Endothelial cell of umbilical vein (primary cell): Measurements from ENCODE around the gene TCF25.
"Not testable (repeated sequence)": the region's sequence is repeated elsewhere in the genome, so short reads cannot be mapped to it uniquely, and the experiment has no call there.

Experiments
- EZH2 ChIP-seq: IDR thresholded peaks from 2 replicates; pipeline ENCODE4 v1.6.1; 2012; ENCODE audit warnings: borderline replicate concordance, low read depth, mild to moderate bottlenecking, moderate library complexity, low read length, inconsistent platforms; ENCODE audit not compliant: severe bottlenecking
- FOS ChIP-seq: IDR thresholded peaks from 2 replicates; pipeline ENCODE4 v1.6.1; 2011; ENCODE audit warnings: mild to moderate bottlenecking, low read length, moderate library complexity, borderline replicate concordance; ENCODE audit not compliant: insufficient read depth
- POLR2AphosphoS5 ChIP-seq: IDR thresholded peaks from 2 replicates; pipeline ENCODE4 v1.6.1; 2012; ENCODE audit warnings: low read depth, mild to moderate bottlenecking, control low read depth, low read length, moderate library complexity; ENCODE audit not compliant: insufficient read depth
- TF ChIP-seq, protein P1 (sequence below), 2 donors: IDR thresholded peaks; 1 replicate in 1 of 2; 2 replicates in 1 of 2; pipeline ENCODE4 v1.5.1; 2011; ENCODE audit warnings: low read length in 2 of 2, mild to moderate bottlenecking in 2 of 2, moderate library complexity in 2 of 2, control low read depth in 1 of 2, inconsistent platforms in 1 of 2, low read depth in 1 of 2; ENCODE audit not compliant: insufficient read depth in 1 of 2; ENCODE audit errors: extremely low read depth in 1 of 2

DNA sequence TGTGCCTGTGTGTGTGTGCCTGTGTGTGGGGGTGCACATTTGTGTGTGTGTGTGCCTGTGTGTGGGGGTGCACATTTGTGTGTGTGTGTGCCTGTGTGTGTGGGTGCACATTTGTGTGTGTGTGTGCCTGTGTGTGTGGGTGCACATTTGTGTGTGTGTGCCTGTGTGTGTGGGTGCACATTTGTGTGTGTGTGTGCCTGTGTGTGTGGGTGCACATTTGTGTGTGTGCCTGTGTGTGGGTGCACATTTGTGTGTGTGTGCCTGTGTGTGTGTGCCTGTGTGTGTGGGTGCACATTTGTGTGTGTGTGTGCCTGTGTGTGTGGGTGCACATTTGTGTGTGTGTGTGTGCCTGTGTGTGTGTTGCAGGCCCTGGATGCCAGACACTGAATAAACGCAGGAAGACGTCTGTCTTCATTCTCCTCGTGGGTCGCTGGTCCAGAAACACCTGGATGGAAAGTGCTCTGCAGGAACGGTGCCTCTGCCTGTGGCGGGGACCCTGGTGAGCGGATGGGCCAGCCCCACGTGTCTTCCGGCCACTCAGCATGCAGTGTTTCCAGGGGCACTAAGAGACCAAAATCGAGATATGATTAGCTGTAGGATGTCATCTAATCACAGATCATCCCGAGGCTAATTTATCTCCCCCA, 41.4 kb downstream of the TCF25 start:
- TF ChIP-seq EZH2, FOS, POLR2AphosphoS5: not testable (repeated sequence)
- TF ChIP-seq, protein P1, sequence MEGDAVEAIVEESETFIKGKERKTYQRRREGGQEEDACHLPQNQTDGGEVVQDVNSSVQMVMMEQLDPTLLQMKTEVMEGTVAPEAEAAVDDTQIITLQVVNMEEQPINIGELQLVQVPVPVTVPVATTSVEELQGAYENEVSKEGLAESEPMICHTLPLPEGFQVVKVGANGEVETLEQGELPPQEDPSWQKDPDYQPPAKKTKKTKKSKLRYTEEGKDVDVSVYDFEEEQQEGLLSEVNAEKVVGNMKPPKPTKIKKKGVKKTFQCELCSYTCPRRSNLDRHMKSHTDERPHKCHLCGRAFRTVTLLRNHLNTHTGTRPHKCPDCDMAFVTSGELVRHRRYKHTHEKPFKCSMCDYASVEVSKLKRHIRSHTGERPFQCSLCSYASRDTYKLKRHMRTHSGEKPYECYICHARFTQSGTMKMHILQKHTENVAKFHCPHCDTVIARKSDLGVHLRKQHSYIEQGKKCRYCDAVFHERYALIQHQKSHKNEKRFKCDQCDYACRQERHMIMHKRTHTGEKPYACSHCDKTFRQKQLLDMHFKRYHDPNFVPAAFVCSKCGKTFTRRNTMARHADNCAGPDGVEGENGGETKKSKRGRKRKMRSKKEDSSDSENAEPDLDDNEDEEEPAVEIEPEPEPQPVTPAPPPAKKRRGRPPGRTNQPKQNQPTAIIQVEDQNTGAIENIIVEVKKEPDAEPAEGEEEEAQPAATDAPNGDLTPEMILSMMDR (IDR thresholded peaks at IDR 0.05; ENCODE audit: extremely low read depth in 1 of 2, insufficient read depth in 1 of 2, low read depth in 1 of 2, low read length in 2 of 2): not testable (repeated sequence)
